SIG-M5 treated with dmso at 0.1 percent for 504 hours (cell line): ENCODE measurements around the gene RPS23.
A peak's percentile ranks its signal among the peaks of the same experiment; 100 is the strongest.

ENCODE experiments used
- DNase-seq: peaks from one replicate; lab custom pipeline; 2025; ENCODE audit not compliant: unreplicated experiment; lab: John Stamatoyannopoulos, UW

The RPS23 gene

GRCh38 chr5:82277987-82278710 is at the start of gene RPS23:
Gene RPS23, minus strand, starts transcription at chr5:82278354. Its CDS starts 31 bp downstream, at chr5:82278323.
- peak; percentile 95 for DNase-seq

- no peak for DNase-seq
These were observed 49.8 kb upstream of the RPS23 start for GRCh38 chr5:82327941-82328340.

- no peak for DNase-seq
These were observed 47.8 kb upstream of the RPS23 start for GRCh38 chr5:82325996-82326395.

GRCh38 chr5:82325155-82325554 is 47.0 kb upstream of the RPS23 start:
- no peak for DNase-seq

GRCh38 chr5:82320966-82321365 is 42.8 kb upstream of the RPS23 start:
- no peak for DNase-seq

GRCh38 chr5:82319651-82320376 is 41.7 kb upstream of the RPS23 start:
- no peak for DNase-seq

GRCh38 chr5:82319192-82319591 is 41.0 kb upstream of the RPS23 start:
- DNase-seq: no peak

GRCh38 chr5:82314964-82315758 is 37.0 kb upstream of the RPS23 start:
- peak; percentile 62 for DNase-seq

- DNase-seq: no peak
These were observed 34.9 kb upstream of the RPS23 start for GRCh38 chr5:82313016-82313415.

- DNase-seq: peak; percentile 57
These were observed 34.3 kb upstream of the RPS23 start for GRCh38 chr5:82312373-82312856.

GRCh38 chr5:82309091-82309531 is 31.0 kb upstream of the RPS23 start:
- DNase-seq: no peak

GRCh38 chr5:82308416-82308815 is 30.3 kb upstream of the RPS23 start:
- no peak for DNase-seq

- DNase-seq: no peak
These were observed 29.3 kb upstream of the RPS23 start for GRCh38 chr5:82307451-82307850.

GRCh38 chr5:82306151-82306550 is 28.0 kb upstream of the RPS23 start:
- DNase-seq: no peak

- DNase-seq: no peak
These were observed 23.0 kb upstream of the RPS23 start for GRCh38 chr5:82301190-82301589.

- DNase-seq: no peak
These were observed 20.5 kb upstream of the RPS23 start for GRCh38 chr5:82298668-82299067.

GRCh38 chr5:82297711-82298110 is 19.6 kb upstream of the RPS23 start:
- DNase-seq: no peak

GRCh38 chr5:82296929-82297328 is 18.8 kb upstream of the RPS23 start:
- DNase-seq: no peak

GRCh38 chr5:82295959-82296531 is 17.9 kb upstream of the RPS23 start:
- no peak for DNase-seq

- no peak for DNase-seq
These were observed 17.0 kb upstream of the RPS23 start for GRCh38 chr5:82295144-82295543.

GRCh38 chr5:82291420-82291819 is 13.3 kb upstream of the RPS23 start:
- DNase-seq: no peak
